Measurements from ENCODE around the gene PMVK. TPM values are rescaled to one million over a fixed set of nuclear protein-coding genes. Genes with fewer than 3 reads are reported as not detected.

PMVK gene
- total and polyA plus RNA-seq, 10 of the 15 experiments (the other 5 are each of a cell fraction or from before 2014, with no cell fraction given): 6.0 to 121 (median 49.4) TPM

- TF ChIP-seq ZNF384 (IDR thresholded peaks at IDR 0.05; ENCODE audit: borderline replicate concordance, low read depth, low read length) (no peak), BCL11A (IDR thresholded peaks at IDR 0.05; ENCODE audit: low read depth, low read length) (no peak), HDAC6 (IDR thresholded peaks at IDR 0.05; ENCODE audit: unreplicated experiment) (no peak), ETV6 (conservative IDR thresholded peaks at IDR 0.05 in 1 of 2, IDR thresholded peaks at IDR 0.05 in 1 of 2; ENCODE audit: borderline replicate concordance in 1 of 2, low read depth in 1 of 2) (no peak; a peak in 1 of 4 replicates), SMAD1 (IDR thresholded peaks at IDR 0.05; ENCODE audit: low read depth, partially characterized antibody) (no peak), GABPA (IDR thresholded peaks at IDR 0.05; ENCODE audit: low read depth) (no peak), RB1 (IDR thresholded peaks at IDR 0.05; ENCODE audit: borderline replicate concordance) (peak; percentile 93), RELB (IDR thresholded peaks at IDR 0.05; ENCODE audit: low read depth) (no peak), NR2F1 (conservative IDR thresholded peaks at IDR 0.05) (peak; percentile 82), FOXK2 (IDR thresholded peaks at IDR 0.05) (no peak; the same call in 1 of the 2 replicates), HDGF (IDR thresholded peaks at IDR 0.05) (no peak), RELA (IDR thresholded peaks at IDR 0.05; ENCODE audit: borderline replicate concordance, partially characterized antibody) (peak; percentile 78), ZNF207 (IDR thresholded peaks at IDR 0.05; ENCODE audit: borderline replicate concordance) (no peak), ASH2L (IDR thresholded peaks at IDR 0.05; ENCODE audit: borderline replicate concordance, low read depth) (0 out of 2 replicates have a peak, but pooled peaks have one; percentile 20), TAF1 (IDR thresholded peaks at IDR 0.05; ENCODE audit: borderline replicate concordance, low read depth, low read length) (peak; percentile 58; the same call in 1 of the 2 replicates), ZNF274 (IDR thresholded peaks at IDR 0.05; ENCODE audit: insufficient read depth, insufficient read length) (no peak), SP1 (IDR thresholded peaks at IDR 0.05; ENCODE audit: low read depth, low read length) (no peak), ATF7 (IDR thresholded peaks at IDR 0.05; ENCODE audit: low read depth) (no peak)
- TF ChIP-seq, protein P1, sequence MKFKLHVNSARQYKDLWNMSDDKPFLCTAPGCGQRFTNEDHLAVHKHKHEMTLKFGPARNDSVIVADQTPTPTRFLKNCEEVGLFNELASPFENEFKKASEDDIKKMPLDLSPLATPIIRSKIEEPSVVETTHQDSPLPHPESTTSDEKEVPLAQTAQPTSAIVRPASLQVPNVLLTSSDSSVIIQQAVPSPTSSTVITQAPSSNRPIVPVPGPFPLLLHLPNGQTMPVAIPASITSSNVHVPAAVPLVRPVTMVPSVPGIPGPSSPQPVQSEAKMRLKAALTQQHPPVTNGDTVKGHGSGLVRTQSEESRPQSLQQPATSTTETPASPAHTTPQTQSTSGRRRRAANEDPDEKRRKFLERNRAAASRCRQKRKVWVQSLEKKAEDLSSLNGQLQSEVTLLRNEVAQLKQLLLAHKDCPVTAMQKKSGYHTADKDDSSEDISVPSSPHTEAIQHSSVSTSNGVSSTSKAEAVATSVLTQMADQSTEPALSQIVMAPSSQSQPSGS (IDR thresholded peaks at IDR 0.05; ENCODE audit: low read length): no peak
- TF ChIP-seq, protein P2, sequence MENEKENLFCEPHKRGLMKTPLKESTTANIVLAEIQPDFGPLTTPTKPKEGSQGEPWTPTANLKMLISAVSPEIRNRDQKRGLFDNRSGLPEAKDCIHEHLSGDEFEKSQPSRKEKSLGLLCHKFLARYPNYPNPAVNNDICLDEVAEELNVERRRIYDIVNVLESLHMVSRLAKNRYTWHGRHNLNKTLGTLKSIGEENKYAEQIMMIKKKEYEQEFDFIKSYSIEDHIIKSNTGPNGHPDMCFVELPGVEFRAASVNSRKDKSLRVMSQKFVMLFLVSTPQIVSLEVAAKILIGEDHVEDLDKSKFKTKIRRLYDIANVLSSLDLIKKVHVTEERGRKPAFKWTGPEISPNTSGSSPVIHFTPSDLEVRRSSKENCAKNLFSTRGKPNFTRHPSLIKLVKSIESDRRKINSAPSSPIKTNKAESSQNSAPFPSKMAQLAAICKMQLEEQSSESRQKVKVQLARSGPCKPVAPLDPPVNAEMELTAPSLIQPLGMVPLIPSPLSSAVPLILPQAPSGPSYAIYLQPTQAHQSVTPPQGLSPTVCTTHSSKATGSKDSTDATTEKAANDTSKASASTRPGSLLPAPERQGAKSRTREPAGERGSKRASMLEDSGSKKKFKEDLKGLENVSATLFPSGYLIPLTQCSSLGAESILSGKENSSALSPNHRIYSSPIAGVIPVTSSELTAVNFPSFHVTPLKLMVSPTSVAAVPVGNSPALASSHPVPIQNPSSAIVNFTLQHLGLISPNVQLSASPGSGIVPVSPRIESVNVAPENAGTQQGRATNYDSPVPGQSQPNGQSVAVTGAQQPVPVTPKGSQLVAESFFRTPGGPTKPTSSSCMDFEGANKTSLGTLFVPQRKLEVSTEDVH (IDR thresholded peaks at IDR 0.05; ENCODE audit: low read depth, partially characterized antibody): no peak
- TF ChIP-seq, protein P3, sequence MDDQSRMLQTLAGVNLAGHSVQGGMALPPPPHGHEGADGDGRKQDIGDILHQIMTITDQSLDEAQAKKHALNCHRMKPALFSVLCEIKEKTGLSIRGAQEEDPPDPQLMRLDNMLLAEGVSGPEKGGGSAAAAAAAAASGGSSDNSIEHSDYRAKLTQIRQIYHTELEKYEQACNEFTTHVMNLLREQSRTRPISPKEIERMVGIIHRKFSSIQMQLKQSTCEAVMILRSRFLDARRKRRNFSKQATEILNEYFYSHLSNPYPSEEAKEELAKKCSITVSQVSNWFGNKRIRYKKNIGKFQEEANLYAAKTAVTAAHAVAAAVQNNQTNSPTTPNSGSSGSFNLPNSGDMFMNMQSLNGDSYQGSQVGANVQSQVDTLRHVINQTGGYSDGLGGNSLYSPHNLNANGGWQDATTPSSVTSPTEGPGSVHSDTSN (IDR thresholded peaks at IDR 0.05; ENCODE audit: insufficient replicate concordance, low read depth, low read length): peak; percentile 85
Measured at GRCh38 chr1:154936555-154937084, at the start of gene PMVK (continued).
